T-helper 9 cell (primary cell): Measurements from ENCODE around the gene SOS2.
"Not testable (repeated sequence)": the region's sequence is repeated elsewhere in the genome, so short reads cannot be mapped to it uniquely, and the experiment has no call there.

Experiments used
- DNase-seq: peaks from one replicate; pipeline ENCODE4 v3.0.0-alpha.2; 2020

SOS2 gene

DNA sequence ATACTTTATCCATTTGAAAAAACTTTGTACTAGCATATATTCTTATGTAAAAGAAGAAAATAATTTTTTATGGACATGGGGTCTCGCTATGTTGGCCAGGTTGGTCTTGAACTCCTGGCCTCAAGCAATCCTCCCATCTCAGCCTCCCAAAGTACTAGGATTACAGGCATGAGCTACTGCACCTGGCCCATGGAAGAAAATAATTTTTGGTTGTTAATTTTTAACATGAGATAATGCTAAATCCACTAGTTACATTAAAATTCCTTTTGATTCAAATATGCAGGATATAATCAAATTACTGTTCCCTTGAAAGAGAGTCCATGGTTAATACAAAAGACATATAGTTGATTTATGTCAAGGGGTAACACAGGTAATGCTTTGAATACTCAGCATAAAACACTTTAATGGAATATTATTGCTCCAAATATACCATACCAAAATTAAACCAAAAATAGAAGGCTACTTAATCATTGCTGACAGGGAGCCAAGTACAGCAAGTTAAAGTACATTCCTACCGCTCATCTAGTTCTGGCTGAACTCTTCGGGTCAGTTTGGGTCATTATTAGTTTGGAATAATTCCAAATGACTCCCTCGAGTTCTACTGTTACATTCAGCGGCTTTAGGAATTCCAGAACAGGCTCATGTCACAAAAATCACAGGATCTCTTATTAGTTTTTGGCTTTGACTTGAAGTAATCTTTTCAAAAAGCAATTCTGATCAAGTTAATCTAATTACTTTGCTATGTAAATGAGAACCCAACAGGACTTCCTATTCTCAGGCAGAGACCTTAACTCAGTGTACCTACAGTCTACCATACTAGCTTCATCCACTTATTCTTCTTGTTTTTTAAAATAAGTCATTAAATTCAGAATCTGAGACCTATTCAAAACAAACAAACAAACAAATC, 6.1 kb downstream of the SOS2 start:
- DNase-seq = no peak

DNA sequence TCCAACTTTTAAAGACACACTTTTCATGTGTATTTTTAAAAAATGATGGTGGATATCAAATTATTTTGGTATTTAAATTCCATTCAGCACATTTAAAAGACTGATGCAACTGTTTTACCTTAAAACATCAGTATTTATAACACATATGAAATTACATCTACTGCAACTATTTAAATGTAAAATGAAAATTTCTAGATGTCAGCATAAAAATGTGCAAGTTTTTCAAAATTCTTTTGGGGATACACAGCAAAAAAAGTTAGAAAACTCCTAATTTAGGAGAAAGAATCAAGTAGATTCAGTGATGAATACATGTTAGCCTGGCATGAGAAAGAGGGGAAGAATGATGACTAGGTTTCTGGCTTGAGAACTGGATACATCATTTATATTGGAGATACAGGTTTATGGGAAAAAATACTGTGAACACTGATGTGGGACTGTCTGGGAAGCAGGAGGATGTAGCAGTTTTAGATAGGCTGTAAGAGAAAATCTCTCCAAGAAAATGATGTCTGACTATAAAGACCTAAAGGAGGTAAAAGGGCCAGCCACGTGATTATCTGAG, 9.2 kb downstream of the SOS2 start:
- no peak for DNase-seq

DNA sequence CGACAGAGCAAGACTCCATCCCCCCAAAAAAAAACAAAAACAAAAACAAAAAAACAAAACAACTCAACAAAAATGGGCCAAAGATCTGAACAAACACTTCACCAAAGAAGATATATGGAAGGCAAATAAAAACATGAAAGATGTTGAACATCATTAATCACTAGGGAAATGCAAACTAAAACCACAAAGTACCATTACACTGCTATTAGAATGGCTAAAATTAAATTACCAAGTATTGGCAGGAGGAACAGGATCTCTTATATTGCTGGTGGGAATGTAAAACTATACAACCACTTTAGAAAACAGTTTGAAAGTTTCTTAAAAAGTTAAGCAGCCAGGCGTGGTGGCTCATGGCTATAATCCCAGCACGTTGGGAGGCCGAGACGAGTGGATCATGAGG, 12.9 kb downstream of the SOS2 start:
- DNase-seq = no peak

DNA sequence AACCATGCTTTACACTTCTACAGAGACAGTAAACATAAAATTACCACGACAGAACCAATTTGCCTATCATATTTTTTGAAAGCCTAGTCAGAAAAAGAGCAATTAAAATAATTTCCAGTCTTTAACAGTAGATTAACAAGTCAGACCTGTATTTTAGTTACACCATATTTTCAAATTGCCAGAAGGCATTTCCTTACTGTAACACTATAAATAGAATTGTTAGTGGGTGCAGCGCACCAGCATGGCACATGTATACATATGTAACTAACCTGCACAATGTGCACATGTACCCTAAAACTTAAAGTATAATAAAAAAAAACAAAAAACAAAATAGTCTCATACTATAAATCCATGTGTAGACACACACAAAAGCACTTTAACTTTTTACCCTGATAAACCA, 16.0 kb downstream of the SOS2 start:
- no peak for DNase-seq

DNA sequence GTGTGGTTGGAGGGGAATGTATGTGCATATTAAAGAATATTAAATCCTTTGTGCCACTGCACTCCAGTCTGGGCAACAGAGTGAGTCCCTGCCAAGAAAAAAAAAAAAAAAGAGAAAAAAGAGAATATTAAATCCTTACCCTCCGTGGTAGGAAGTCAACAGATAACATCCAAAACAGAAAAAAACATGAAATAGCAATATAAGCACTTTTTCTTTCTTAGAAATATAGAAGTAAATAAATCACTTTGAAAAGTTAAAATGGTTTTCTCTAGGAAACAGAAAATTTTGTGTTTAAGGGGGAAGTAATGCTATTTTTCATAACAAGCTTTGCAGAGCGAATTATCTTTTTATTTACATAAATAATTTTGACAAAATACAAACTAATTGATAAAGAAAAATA, 17.6 kb downstream of the SOS2 start:
- no peak for DNase-seq

DNA sequence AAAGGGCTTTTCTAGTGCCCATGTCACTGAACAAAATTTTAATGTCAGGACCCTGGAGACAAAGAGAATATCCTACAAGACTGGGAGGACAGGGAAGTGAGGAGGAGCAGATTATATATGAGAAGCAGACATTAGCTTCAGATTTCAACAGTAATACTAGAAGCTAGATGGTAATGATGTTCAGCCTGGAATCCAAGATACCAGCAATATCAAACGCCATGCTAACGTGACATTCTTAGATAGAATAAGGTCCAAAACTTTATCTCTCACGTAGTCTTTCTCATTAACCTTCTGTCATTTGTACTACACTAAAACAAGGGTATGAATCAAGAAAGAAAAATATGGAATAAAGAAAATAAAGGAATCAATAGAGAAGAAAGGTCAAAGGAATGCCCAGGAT, 18.7 kb downstream of the SOS2 start:
- DNase-seq = no peak

DNA sequence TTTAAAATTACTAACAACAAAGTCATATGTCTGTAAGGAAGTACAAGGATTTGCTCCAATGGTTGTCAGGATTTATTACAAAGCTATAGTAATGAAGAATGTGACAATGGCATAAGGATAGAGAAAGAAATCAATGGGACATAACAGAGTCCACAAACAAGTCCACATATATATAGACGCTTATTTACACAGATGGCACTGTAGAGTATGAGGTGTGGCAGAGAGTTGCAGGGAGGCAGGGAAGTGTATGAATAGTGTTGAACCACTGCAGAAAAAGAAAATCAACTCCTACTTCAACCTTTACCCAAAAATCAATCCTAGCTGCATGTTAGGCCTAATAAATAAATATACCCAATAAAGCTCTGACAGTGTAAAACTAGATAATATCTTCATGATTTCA, 21.3 kb downstream of the SOS2 start:
- no peak for DNase-seq

DNA sequence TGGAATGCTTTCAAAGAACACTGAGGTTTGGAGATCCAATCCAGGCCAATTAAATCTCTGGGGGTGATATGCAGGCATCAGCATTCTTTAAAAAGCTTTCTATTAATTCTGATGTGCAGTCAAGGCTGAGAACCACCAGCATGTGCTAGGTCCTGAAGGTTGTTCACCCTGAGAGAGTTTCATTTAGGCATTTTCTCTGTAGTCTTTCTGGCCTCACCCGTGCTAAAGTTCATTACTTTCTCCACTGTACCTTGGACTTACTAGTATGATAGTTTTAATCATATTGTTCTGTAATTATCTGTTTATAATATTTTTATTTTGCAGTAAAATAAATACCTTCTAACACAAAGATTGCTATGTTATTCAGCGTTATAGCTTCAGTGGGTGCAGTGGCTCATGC, 32.9 kb downstream of the SOS2 start:
- DNase-seq = no peak

DNA sequence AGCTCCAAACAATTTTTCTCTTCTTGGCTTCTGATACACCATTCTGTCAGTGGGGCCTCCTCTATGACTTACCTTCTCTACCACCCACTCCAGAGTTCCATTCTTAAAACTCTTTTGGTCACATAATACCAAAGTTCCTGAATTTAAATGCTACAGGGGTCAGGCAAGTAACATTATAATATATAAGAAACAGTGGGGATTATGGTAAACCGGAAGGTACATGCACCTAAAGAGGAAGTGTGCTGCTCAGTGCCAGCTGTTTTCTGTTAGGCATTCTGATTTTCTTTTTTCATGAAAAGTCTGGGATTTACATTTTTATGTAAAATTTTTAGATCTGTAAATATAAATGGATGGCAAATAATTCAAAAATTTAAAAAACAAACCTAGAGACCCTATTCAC, 39.9 kb downstream of the SOS2 start:
- DNase-seq = no peak

DNA sequence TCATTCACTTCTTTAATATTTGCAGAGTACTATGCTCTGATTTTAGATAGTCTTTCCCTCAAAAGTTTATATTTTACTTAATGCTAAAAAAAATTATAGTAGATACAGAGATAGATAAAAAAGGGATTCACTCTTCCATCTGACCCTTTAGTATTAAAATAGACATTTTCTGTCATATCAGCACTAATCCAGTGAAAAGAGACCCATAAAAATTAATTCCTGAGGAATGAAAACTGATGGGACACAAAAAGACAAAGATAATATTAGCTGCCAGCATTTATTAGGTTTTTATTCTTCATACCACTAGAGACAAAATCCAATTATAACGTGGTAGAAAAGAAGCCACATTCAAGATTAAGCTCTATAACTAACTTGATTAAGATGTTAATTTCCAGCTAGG, 45.3 kb downstream of the SOS2 start:
- DNase-seq = no peak

DNA sequence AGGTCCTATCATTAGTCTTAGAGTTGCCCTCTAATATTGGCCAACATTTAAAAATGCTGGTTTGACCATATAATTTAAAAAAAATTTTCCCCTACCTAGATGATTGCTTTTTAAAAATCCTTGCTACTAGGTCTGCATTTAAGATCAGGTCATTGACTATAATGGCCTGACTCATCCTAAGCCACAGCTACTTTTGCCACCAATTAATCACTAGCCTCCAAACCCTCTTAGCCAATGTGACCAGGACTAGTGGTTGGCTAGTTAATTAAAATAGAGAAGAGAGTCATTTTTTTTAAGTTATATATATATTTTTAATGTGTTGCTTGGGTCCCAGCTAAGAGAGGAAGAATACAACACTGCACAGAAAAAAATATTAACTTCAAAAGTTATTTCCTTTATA, 57.5 kb downstream of the SOS2 start:
- DNase-seq = no peak

DNA sequence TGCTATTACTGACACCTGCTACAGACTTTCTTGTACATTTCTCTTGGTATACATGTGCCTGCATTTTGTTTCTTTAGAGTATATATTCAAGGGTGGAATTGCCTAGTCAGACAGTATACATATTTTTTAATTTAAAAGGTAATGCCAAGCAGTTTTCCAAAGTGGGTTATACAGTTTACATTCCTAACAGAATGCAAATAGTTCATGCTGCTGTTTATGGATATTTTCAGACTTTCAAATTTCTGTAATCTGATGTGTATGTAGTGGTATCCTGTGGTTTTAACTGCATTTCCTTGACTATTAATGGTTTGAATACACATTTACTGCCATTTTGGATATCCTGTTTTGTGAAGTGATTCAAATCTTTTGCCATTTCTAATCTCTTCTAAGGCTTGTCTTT, 59.5 kb downstream of the SOS2 start:
- DNase-seq = no peak

DNA sequence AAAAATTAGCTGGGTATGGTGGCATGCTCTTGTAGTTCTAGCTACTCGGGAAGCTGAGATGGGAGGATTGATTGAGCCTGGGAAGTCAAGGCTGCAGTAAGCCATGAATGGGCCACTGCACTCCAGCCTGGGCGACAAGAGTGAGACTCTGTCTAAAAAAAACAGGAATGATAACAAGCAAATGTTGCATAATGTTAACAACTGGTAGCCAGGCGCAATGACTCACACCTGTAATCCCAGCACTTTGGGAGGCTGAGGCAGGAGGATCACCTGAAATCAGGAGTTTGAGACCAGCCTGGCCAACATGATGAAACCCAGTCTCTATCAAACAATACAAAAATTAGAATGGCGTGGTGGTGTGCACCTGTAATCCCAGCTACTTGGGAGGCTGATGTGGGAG, 64.0 kb downstream of the SOS2 start:
- DNase-seq = not testable (repeated sequence)

DNA sequence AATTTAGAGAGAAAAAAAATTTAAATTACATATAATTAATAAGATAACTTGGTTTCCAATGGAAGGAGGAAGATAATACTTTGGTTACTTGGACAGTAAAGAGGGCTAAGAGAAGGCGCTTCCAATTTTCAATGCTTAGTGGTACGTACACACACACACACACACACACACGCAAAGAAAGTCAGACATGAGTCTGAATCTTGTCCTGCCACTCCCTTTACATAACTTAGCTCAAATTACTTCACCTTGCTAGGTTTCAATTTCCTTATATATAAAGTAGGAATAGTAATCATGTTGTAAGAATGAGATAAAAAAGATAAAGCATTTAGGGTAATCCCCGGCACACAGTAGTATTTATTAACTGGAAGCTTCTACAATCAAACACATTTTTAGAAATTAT, 75.3 kb downstream of the SOS2 start:
- no peak for DNase-seq

DNA sequence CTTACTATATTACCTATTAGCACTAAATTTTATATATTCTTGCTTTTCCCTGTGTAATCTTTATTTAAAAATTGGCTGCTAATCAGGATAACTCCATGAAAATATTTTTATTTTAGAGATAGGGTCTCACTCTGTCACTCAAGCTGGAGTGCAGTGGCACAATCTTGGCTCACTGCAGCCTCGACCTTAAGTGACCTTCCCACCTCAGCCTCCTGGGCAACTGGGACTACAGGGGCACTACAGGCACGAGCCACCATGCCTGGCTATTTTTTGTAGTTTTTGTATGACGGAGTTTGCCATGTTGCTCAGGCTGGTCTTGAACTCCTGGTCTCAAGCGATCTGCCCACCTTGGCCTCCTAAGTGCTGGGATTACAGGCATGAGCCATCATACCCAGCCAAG, 82.6 kb downstream of the SOS2 start:
- no peak for DNase-seq

DNA sequence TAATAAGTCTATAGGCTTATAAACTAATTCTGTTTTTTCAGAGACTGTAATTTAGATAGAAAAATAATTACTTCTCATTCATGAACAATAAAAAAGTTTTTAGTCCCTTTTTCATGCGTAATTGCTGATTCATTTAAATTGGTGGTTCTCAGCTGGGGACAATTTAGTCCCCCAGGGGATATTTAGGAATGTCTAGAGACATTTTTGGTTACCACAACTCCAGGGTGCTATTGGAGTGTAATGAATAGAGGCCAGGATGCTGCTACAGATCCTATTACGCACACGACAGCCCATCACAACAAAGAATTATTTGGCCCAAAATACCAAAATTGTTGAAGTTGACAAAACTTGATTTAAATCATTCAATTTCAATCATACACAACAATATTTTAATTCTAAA, 92.2 kb downstream of the SOS2 start:
- DNase-seq = no peak

DNA sequence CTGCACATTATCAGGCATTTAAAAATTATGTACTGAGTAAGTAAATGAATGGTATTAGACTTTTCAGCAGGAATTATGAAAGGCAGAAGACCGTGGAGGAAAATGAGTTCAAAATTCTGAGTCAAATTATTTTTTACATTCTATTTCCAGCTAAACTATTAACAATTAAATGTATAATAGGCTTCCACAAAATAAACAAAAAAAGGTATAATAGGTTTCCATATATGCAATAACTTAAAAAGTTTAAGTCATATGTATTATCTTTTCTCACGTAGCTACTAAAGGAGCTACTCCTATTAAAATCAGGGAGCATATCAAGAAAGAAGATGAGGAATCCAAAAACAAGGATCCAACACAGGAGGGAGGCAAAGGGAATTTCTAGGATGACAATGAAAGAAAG, 103.6 kb downstream of the SOS2 start:
- DNase-seq = no peak

DNA sequence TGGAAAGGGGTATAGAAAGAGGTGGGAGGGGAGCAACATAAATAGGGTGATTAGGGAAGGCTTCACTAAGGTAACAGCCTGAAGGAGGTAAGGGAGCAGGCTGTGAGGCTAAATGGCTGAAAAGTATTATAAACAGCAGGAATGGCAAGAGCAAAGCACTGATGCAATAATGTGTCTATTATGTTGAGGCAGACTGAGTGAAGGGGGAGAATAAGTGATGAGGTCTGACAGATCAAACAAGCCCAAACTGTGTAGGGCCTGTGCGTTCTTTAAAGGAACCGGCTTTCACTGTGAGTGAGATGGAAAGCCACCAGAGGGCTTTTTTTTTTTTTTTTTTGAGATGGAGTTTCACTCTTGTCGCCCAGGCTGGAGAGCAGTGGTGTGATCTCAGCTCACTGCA, 108.3 kb downstream of the SOS2 start:
- no peak for DNase-seq

DNA sequence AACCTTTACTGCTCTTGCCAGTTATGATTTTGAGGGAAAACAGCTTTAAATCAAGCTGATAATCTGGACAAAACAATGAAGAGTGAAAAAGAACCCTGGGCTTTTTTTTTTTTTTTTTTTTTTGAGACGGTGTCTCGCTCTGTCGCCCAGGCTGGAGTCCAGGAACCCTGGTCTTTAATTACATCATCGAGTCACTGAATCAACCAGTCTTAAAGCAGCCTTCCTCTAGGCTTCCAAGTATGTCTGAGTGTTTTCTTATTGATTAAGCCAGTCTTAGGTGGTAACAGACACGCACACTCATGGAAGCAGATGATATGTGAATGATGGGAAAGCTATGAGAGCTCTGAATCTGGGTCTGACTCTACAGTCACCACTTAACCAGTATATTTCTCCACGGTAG, 109.1 kb downstream of the SOS2 start:
- DNase-seq = no peak

DNA sequence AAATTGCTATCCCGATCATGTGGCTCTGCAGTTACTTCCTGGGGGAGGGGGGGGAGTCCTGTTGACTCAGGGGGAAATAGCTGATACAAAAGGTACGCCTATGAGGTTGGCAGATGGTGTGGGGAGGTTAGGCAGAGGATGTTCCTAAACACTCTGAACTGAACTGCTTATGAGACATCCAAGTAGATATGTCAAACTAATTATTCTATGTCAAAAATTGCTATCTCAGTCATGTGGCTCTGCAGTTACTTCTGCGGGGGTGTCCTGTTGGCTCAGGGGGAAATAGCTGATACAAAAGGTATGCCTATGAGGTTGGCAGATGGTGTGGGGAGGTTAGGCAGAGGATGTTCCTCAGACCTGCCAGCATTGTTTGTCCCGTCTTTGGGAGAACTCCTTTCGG, 109.9 kb downstream of the SOS2 start:
- no peak for DNase-seq

DNA sequence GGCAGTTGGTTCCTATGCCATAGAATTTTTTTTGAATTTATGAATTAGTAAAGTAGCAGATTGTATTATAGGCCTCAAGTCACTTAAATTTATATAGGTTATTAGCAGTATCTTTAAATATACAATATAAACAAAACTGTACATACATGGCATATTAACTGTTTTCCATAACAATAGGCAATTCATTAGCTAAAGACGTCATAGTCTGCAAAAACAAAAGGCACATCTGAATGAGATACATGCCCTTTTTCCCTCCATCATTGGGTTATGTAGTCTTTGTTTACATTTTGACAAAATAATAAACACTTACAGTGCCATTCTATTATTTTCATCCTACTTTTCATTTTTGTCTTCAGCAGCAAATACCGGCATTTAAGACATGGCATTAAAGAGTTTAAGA, 113.9 kb downstream of the SOS2 start:
- no peak for DNase-seq

DNA sequence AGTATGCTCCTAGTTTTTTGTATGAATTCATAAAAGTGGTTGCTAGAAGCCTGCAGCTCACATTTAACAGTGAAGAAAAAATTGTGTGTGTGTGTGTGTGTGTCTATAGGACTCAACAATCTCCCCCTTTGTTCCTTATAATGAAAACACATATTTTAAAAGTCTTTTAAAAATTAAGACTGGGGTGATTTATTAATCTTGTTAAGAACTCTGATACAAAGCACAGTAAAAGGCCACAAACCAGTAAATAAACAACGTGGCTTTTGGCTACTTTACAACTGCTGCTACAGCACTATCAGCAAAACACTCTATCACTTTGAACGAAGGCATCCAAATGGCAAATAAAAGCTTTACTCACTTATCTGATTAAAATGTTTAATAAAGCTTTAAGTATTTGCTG, 114.4 kb downstream of the SOS2 start:
- no peak for DNase-seq

DNA sequence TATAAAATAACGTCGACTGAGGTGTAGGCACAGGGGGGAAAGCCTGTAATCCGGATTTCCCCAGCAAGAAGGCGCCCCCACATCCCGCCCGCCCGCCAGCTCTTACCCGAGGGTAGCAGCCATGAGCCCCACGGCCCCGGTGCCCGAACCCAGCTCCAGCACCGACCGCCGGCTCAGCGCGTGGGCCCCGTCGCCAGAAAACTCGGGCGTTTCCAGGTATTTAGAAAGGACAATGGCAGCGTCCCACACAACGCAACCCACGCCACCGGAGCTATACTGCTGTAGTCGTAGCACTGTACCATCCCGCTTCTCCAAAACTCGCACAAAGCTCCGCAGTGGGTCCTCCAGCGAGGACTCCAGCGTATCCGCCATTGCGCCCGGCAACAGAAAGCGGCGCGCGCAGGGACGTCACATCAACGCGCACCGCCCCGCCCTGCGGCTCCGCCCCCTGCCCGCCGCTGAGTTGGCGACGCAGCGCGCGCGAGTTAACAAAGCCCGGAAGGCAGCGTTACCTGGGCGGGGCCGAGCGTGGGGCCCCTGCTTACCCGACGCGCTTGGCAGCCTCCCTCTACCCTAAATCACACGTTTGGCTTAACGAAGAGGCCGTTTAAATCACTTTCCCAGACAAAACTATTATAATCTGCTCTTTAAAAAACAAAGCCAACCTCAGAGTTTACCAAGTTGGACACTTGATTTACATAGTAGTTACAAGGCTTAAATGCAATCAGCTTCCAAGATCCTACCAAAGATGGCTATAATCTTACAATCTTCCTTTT, 115.0 kb downstream of the SOS2 start, which contains the start of gene VCPKMT:
TSS of gene VCPKMT (minus strand) at position 392 of the 776 bp plus-strand sequence. CDS start at position 372, 20 bp downstream.
- peak; percentile 94 for DNase-seq
